RWPE1 (cell line): ENCODE results near the gene TRDMT1.

Source experiments
- CTCF ChIA-PET: fragments of 350-600 bp; sonication (Branson Sonifier 250); formaldehyde crosslinking; extraction: SDS; loops from one replicate; lab custom pipeline; 2021; lab: Yijun Ruan, JAX
- POLR2A ChIA-PET: fragments of 400-600 bp; formaldehyde crosslinking; extraction: SDS; loops from one replicate; lab custom pipeline; 2020; ENCODE audit warnings: antibody characterized with exemption; ENCODE audit not compliant: low non-redundant PET; lab: Yijun Ruan, JAX
- DNase-seq: peaks from one replicate; pipeline ENCODE4 v3.0.0; 2012; ENCODE audit warnings: low spot score
- H3K27ac ChIP-seq: fragments of 450-650 bp; 2 replicates; pipeline ENCODE4 v1.5.1; 2017
- TF ChIP-seq, protein P1 (sequence below): fragments of 450-650 bp; conservative IDR thresholded peaks from 2 replicates; pipeline ENCODE4 v1.5.1; 2017; ENCODE audit warnings: low read depth, mild to moderate bottlenecking

Gene TRDMT1

DNA sequence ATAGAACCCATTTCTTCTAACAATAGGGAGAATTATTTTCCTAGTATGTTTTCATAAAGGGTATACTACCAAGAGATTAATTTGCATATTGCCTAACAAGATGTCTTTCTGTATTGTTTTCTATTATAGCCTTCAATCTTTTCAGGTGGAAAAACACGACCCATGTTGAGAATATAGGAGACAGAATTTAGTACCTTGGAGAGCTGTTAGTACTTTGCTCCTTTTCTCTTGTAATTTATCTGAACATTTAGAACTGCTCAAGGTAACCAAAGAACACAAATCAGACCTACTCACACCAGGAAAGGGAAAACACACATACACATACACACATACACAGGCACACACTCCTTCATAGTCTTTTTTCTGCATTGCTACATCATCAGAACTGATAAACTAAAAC, 7.8 kb upstream of the TRDMT1 start:
- no peak overlapping the region for H3K27ac ChIP-seq
- TF ChIP-seq, protein P1, sequence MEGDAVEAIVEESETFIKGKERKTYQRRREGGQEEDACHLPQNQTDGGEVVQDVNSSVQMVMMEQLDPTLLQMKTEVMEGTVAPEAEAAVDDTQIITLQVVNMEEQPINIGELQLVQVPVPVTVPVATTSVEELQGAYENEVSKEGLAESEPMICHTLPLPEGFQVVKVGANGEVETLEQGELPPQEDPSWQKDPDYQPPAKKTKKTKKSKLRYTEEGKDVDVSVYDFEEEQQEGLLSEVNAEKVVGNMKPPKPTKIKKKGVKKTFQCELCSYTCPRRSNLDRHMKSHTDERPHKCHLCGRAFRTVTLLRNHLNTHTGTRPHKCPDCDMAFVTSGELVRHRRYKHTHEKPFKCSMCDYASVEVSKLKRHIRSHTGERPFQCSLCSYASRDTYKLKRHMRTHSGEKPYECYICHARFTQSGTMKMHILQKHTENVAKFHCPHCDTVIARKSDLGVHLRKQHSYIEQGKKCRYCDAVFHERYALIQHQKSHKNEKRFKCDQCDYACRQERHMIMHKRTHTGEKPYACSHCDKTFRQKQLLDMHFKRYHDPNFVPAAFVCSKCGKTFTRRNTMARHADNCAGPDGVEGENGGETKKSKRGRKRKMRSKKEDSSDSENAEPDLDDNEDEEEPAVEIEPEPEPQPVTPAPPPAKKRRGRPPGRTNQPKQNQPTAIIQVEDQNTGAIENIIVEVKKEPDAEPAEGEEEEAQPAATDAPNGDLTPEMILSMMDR = no peak
- ChIA-PET CTCF (no interaction called here), POLR2A (no interaction called here)
- no peak for DNase-seq

DNA sequence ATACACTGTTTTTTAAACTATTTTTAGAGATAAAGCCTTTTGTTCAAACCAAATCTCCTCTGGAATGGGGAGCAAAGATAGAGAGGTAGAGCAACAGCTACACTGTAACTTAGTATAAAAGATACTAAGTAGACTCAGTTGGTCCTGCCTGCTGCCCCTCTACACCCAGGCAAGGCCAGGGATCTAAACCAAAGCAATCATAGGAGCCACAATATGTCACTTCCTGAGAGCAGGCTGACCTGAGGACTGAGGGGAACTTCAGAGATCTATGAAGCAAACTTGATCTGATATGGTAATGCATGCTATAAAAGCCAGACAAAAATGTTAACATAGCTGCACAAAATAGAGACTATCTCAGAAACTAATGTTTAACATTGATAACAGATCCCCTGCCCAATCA, 7.0 kb upstream of the TRDMT1 start:
- no peak for DNase-seq
- POLR2A ChIA-PET = no interaction called here
- TF ChIP-seq, protein P1 = no peak
- CTCF ChIA-PET = no interaction called here
- no peak overlapping the region for H3K27ac ChIP-seq

DNA sequence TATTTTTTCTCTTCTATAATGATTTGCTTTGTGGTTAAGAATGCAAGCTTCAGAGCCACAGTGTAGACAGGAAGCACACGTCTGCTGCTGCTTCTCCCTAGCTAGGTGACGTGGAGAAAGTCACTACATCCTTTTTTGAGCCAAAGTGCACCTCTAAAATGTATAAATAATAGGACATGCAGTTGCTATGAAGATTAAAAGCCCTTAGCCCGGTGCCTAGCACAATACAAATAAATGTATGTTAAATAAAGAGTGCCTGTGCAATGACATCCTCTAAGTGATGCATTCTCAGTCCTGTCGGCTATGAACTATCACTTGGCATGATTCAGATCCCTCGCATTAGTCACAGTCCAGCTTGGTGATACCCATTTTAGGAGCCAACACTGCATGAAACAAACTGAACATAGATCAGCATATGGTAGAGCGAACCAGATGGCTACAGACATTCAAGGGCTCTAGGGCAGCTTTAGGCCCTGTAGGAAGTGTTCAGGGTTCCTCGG, 4.8 kb upstream of the TRDMT1 start:
- DNase-seq = peak; percentile 30
- H3K27ac ChIP-seq = no peak overlapping the region
- CTCF ChIA-PET = interaction anchor here (0.9 kb wide), 2 partner anchors 23 to 107 kb away, joined by 3 to 4 read pairs; no protein-coding TSS in a partner anchor
- POLR2A ChIA-PET = no interaction called here
- TF ChIP-seq, protein P1 = no peak

DNA sequence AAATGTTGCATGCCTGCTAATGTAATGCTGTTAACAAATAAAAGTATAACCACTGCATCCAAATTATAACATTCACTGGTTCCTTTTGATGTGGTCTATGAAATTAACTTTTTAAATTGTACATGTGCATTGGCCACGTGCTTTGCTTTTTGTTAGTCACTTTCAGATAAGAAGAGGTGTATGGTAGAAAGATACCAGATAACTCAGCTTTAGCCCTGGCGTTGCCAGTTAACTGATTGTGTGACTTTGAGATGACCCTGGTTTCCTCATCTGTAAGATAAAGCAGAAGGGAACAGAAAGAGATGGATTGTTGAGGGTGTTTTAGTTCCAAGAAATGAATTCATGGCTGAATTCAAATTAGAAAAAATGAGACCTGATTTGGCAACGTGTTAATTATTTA, 1.9 kb upstream of the TRDMT1 start:
- TF ChIP-seq, protein P1 = no peak
- H3K27ac ChIP-seq = no peak overlapping the region
- ChIA-PET CTCF (no interaction called here), POLR2A (no interaction called here)
- DNase-seq = no peak

DNA sequence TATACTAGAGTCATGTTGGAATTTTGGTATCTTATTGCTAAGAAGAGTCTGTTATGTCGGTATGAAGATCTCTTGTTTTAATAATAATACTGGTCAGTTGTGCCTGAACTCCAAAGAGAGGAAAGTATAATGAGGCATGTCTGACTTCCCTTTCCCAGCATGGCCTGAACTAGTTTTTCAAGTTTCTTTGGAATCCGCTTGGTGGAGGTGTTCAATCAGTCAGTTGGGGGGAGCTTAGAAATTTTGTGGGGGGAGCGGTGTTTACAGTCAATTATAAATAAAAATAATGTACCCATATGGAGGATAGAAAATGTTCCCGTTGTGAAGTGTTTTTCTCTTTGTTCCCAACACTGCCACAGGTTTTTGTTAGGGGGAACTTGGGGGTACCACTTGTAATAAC, 1.5 kb upstream of the TRDMT1 start:
- POLR2A ChIA-PET = no interaction called here
- CTCF ChIA-PET = no interaction called here
- TF ChIP-seq, protein P1 = no peak
- no peak for DNase-seq
- no peak overlapping the region for H3K27ac ChIP-seq

DNA sequence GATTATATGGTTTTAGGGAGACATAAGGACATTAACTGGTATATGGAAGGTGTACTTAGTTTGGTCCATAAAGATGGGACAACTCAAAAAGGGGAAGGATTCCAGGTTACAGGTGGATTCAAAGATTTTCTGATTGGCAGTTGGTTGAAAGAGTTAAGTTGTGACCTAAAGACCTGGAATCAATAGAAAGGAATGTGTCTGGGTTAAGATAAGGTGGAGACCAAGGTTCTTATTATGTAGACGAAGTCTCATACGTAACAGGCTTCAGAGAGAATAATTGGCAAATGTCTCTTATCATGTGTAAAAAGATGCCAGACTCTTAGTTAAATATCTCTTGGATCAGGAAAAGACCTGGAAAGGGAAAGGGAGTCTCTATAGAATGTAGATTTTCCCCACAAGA, 1.0 kb upstream of the TRDMT1 start:
- ChIA-PET CTCF (no interaction called here), POLR2A (no interaction called here)
- no peak overlapping the region for H3K27ac ChIP-seq
- DNase-seq = no peak
- TF ChIP-seq, protein P1 = no peak
